Hepatocyte (in vitro differentiated cells): ENCODE measurements around the gene LILRA5. TPM values are rescaled to one million over a fixed set of nuclear protein-coding genes. Genes with fewer than 3 reads are reported as not detected.
"Not testable (repeated sequence)": the region's sequence is repeated elsewhere in the genome, so short reads cannot be mapped to it uniquely, and the experiment has no call there.

ENCODE experiments used
- DNase-seq: peaks from one replicate; pipeline ENCODE4 v3.0.0-alpha.2; 2016; ENCODE audit warnings: low spot score
- H2AFZ ChIP-seq: fragments of 200-600 bp; sonication (generic); 2 replicates; pipeline ENCODE4 v1.6.0; 2016; ENCODE audit warnings: antibody characterized with exemption, mild to moderate bottlenecking
- H3K27ac ChIP-seq: fragments of 200-600 bp; sonication (generic); 2 replicates; pipeline ENCODE4 v1.5.1; 2016; ENCODE audit warnings: mild to moderate bottlenecking
- H3K27me3 ChIP-seq: fragments of 200-600 bp; sonication (generic); 2 replicates; pipeline ENCODE4 v1.6.1; 2016
- H3K36me3 ChIP-seq: fragments of 200-600 bp; sonication (generic); replicated peaks from 2 replicates; pipeline ENCODE4 v1.5.1; 2016; ENCODE audit warnings: low read depth; ENCODE audit not compliant: insufficient read depth
- H3K4me1 ChIP-seq: fragments of 200-600 bp; sonication (generic); 2 replicates; pipeline ENCODE4 v1.5.1; 2016; ENCODE audit warnings: mild to moderate bottlenecking, moderate library complexity; ENCODE audit not compliant: insufficient read depth
- H3K4me2 ChIP-seq: fragments of 200-600 bp; sonication (generic); 2 replicates; pipeline ENCODE4 v1.6.0; 2016
- H3K4me3 ChIP-seq: fragments of 200-600 bp; sonication (generic); 2 replicates; pipeline ENCODE4 v1.5.1; 2016; ENCODE audit warnings: mild to moderate bottlenecking
- H3K79me2 ChIP-seq: fragments of 200-600 bp; sonication (generic); 2 replicates; pipeline ENCODE4 v1.6.0; 2017; ENCODE audit warnings: mild to moderate bottlenecking
- H3K9me2 ChIP-seq: fragments of 200-600 bp; sonication (generic); replicated peaks from 2 replicates; pipeline ENCODE4 v1.6.0; 2017; ENCODE audit warnings: mild to moderate bottlenecking; ENCODE audit not compliant: insufficient read depth
- H3K9me3 ChIP-seq: fragments of 200-600 bp; sonication (generic); 2 replicates; pipeline ENCODE4 v1.5.1; 2016; ENCODE audit warnings: low read depth, mild to moderate bottlenecking
- H4K20me1 ChIP-seq: fragments of 200-600 bp; sonication (generic); 2 replicates; pipeline ENCODE4 v1.6.0; 2016; ENCODE audit warnings: mild to moderate bottlenecking; ENCODE audit not compliant: insufficient read depth, poor library complexity, severe bottlenecking
- CTCF ChIP-seq: fragments of 200-600 bp; sonication (generic); IDR thresholded peaks from 2 replicates; pipeline ENCODE4 v1.5.1; 2016; ENCODE audit warnings: antibody characterized with exemption, mild to moderate bottlenecking; ENCODE audit not compliant: poor library complexity
- EZH2 ChIP-seq: fragments of 200-600 bp; sonication (generic); IDR thresholded peaks from 2 replicates; pipeline ENCODE4 v1.6.1; 2016; ENCODE audit warnings: antibody characterized with exemption, mild to moderate bottlenecking, borderline replicate concordance
- EZH2phosphoT487 ChIP-seq: fragments of 200-600 bp; sonication (generic); IDR thresholded peaks from one replicate; pipeline ENCODE4 v1.6.1; 2018; ENCODE audit warnings: antibody characterized with exemption, mild to moderate bottlenecking, low read depth, moderate library complexity; ENCODE audit not compliant: unreplicated experiment, severe bottlenecking
- WGBS: methylation state at CpG from one replicate; pipeline ENCODE4 v1.1.6; 2016; ENCODE audit warnings: low lambda C conversion rate; ENCODE audit errors: missing lambda C conversion rate; 5-methylcytosine and 5-hydroxymethylcytosine counted together
- polyA plus RNA-seq: library from polyadenylated mRNA; unstranded; fragments of >200 nt; fragmentation: Nextera tagmentation; extraction: Ambion mirVana; gene quantifications from 2 replicates; pipeline ENCODE4 v1.2.1, GENCODE V29; 2016
- total RNA-seq: library from RNA; depleted of rRNA; stranded (reverse); fragments of >200 nt; gene quantifications from 2 replicates; pipeline ENCODE4 v1.2.3, GENCODE V29; 2014

LILRA5 gene
- total and polyA plus RNA-seq, 2 experiments from 2014 or later = not detected

- H3K9me2 ChIP-seq, H3K4me3 ChIP-seq, H3K9me3 ChIP-seq, H3K27me3 ChIP-seq, H3K79me2 ChIP-seq, H3K4me2 ChIP-seq, H2AFZ ChIP-seq, H3K27ac ChIP-seq, DNase-seq, H3K36me3 ChIP-seq, H4K20me1 ChIP-seq, H3K4me1 ChIP-seq: not testable (repeated sequence)
- 78% methylated on average over 14 of the region's 15 CpGs for WGBS
Observed at GRCh38 chr19:54277111-54277615, 35.8 kb downstream of the LILRA5 start.

GRCh38 chr19:54275951-54276350 lies 37.0 kb downstream of the LILRA5 start:
- Histone ChIP-seq H3K4me3 (no peak overlapping the region), H3K79me2 (no peaks in the 10 kb centered on the region), H3K27me3 (no peaks in the 10 kb centered on the region), H3K9me2 (no peaks in the 10 kb centered on the region), H3K27ac (no peak overlapping the region), H2AFZ (no peak overlapping the region), H3K9me3 (no peaks in the 10 kb centered on the region), H4K20me1 (no peaks in the 10 kb centered on the region), H3K4me2 (no peak overlapping the region), H3K36me3 (no peaks in the 10 kb centered on the region), H3K4me1 (no peaks in the 10 kb centered on the region)
- DNase-seq = no peak
- WGBS = 74% methylated on average over 9 of the region's 9 CpGs
- no peak for TF ChIP-seq EZH2
- TF ChIP-seq EZH2phosphoT487 = no peak

GRCh38 chr19:54274516-54274915 lies 38.5 kb downstream of the LILRA5 start:
- not testable (repeated sequence) for H3K27me3 ChIP-seq, H2AFZ ChIP-seq, H3K9me2 ChIP-seq, H3K4me2 ChIP-seq, H3K4me1 ChIP-seq, DNase-seq, H3K4me3 ChIP-seq, H4K20me1 ChIP-seq, H3K79me2 ChIP-seq, H3K27ac ChIP-seq, H3K36me3 ChIP-seq, H3K9me3 ChIP-seq
- WGBS = 75% methylated on average over 9 of the region's 9 CpGs

- no peak overlapping the region for H2AFZ ChIP-seq
- H3K9me2 ChIP-seq = no peaks in the 10 kb centered on the region
- H4K20me1 ChIP-seq = no peaks in the 10 kb centered on the region
- H3K4me2 ChIP-seq = no peak overlapping the region
- no peak overlapping the region for H3K27ac ChIP-seq
- H3K4me1 ChIP-seq = no peaks in the 10 kb centered on the region
- H3K4me3 ChIP-seq = no peak overlapping the region
- no peaks in the 10 kb centered on the region for H3K79me2 ChIP-seq
- TF ChIP-seq EZH2phosphoT487 = no peak
- no peak for TF ChIP-seq EZH2
- TF ChIP-seq CTCF = no peak
- no peaks in the 10 kb centered on the region for H3K36me3 ChIP-seq
- no peaks in the 10 kb centered on the region for H3K9me3 ChIP-seq
- DNase-seq = no peak
- WGBS = 80% methylated on average over 3 of the region's 3 CpGs
- H3K27me3 ChIP-seq = no peaks in the 10 kb centered on the region
Observed at GRCh38 chr19:54273821-54274220, 39.1 kb downstream of the LILRA5 start.

- not testable (repeated sequence) for H3K9me3 ChIP-seq, H3K27ac ChIP-seq, H3K4me3 ChIP-seq, H2AFZ ChIP-seq, H3K27me3 ChIP-seq, H3K4me1 ChIP-seq, H3K4me2 ChIP-seq, H3K9me2 ChIP-seq, DNase-seq, H4K20me1 ChIP-seq, H3K79me2 ChIP-seq, H3K36me3 ChIP-seq
- WGBS = 78% methylated on average over 5 of the region's 5 CpGs
Observed at GRCh38 chr19:54272181-54272580, 40.8 kb downstream of the LILRA5 start.

GRCh38 chr19:54271587-54271986 lies 41.4 kb downstream of the LILRA5 start:
- DNase-seq, H3K4me3 ChIP-seq, H3K4me2 ChIP-seq, H4K20me1 ChIP-seq, H3K4me1 ChIP-seq, H3K27me3 ChIP-seq, H3K36me3 ChIP-seq, H2AFZ ChIP-seq, H3K27ac ChIP-seq, H3K9me2 ChIP-seq, H3K9me3 ChIP-seq, H3K79me2 ChIP-seq: not testable (repeated sequence)
- WGBS = 69% methylated on average over 4 of the region's 4 CpGs
